Stimulated activated CD4-positive, alpha-beta T cell treated with anti-CD3 and anti-CD28 coated beads, TNF-alpha, amount 100 ng/mL, for 24 hours (primary cell): ENCODE data around the gene AGAP2.
"Not testable (repeated sequence)": the region's sequence is repeated elsewhere in the genome, so short reads cannot be mapped to it uniquely, and the experiment has no call there.

ENCODE experiments used
- DNase-seq, 3 experiments: peaks; one replicate each; pipeline ENCODE4 v3.0.0-alpha.2; 2020; ENCODE audit warnings: low read depth in 3 of 3

AGAP2 gene

GRCh38 chr12:57738661-57739237 is at the start of gene AGAP2:
Gene AGAP2, minus strand, starts transcription at chr12:57738742. Its CDS starts 496 bp downstream, at chr12:57738246.
- no peak for DNase-seq

DNA sequence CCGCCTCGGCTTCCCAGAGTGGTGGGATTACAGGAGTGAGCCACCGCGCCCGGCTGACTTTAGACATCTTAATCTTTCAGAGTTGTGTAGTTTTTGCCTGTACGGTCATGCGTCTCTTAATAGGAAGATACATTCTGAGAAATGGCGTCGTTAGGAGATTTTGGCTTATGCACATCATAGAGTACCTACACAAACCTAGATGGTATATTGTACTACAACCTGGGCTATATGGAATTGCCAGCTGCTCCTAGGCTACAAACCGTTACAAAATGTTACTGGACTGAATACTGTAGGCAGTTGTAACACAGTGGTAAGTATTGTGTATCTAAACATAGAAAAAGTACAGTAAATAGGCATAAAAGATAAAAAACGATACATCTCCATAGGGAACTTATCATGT is 45.3 kb upstream of the AGAP2 start:
- no peak for DNase-seq

GRCh38 chr12:57783466-57783801 is 44.9 kb upstream of the AGAP2 start:
- DNase-seq: no peak

DNA sequence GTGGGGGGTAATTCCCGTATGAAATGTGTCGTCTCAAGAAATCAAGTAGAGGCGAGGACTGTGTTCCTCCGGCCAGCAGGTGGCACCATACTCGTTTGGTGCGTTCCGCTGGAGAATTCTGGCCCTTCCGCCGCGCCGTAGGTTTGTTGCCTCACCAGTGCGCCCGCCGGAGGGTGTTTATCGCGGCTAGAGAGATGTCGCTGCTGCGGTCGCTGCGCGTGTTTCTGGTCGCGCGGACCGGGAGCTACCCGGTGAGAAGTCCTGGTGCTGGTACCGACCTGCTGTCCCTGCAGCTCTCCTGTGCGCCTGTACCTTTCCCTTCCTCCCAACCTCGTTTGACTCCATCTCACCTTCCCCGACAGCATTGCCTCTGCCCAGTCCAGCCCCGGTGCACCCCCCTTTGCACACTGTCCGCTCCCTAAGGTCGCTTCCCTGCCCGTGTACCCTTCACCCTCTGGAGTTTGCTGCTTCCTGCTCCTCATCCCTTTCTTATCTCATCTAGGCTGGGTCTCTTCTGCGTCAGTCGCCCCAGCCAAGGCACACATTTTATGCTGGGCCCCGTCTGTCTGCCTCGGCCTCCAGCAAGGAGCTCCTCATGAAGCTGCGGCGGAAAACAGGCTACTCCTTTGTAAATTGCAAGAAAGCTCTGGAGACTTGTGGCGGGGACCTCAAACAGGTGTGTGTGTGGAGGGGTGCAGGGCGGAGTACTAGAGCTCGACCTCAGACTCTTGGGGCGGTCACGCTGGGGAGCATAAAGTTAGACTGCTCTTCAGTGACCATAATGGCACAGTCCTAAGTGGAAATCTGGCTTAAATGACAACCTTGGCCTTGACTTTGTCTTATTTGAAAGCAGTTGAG is 44.3 kb upstream of the AGAP2 start, which contains the start of gene TSFM:
Gene TSFM, plus strand, starts transcription at position 180 of the 858 bp plus-strand sequence. Its CDS starts 15 bp downstream, at position 195.
- DNase-seq: peak; percentile 92 to 97 (median 96)

- DNase-seq: no peak
These were observed 43.7 kb upstream of the AGAP2 start for GRCh38 chr12:57782243-57782607.

DNA sequence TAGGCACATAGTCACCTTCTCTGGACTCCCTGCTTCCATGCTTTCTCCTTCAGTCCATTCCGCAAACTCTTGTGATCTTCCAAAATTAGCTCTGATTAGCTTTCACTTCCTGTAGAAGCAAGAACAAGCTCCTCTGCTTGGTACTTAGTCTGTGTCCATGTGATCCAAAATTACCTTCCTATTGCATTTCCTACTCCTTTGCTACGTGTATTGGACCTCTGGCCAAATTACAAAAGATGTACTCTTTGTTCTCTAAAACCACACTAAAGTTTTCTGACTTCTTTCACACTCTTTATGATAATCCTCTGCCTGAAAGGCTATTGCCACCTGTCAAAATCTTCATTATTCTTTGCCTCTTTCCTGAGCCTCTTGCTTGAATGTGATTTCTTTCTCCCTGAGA is 43.3 kb upstream of the AGAP2 start:
- no peak for DNase-seq

DNA sequence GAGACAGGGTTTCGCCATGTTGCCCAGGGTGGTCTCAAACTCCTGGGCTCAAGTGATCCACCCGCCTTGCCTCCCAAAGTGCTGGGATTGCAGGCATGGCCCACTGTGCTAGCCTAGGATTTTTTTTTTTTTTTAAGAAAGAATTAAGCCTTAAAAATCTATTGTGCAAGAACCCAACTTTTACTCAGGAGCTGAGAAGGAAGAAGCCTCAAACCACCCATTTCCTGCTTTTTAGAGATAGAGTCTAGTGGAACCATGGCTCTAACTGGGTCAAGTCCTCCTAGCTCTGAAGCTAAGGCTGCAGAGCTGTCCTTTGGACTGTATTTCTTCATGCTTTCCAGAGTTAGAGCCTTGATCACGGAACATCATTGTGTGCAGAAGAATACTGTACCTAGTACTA is 42.7 kb upstream of the AGAP2 start:
- DNase-seq: no peak

DNA sequence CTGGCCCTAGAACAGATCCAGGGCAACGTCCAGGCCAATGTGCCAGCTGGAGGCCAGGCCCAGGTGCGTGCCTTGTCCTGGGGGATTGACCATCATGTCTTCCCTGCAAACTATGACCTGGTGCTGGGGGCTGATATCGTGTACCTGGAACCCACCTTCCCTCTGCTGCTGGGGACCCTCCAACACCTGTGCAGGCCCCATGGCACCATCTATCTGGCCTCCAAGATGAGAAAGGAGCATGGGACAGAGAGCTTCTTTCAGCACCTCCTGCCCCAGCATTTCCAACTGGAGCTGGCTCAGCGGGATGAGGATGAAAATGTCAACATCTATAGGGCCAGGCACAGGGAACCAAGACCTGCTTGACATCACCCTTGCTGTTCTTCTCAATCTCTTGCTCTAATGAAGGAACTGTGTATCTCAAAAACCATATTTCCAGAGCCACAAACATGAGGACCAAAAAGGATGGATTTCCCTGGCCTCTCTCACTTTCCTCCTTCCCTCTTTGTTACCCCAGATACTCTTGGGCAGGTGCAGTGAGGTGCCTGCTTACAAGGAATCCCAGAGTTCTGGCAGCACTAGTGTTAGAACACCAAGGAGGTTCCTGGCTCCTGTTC is 41.8 kb upstream of the AGAP2 start:
- DNase-seq: no peak

GRCh38 chr12:57779736-57780135 is 41.2 kb upstream of the AGAP2 start:
- no peak for DNase-seq

- DNase-seq: no peak
These were observed 39.4 kb upstream of the AGAP2 start for GRCh38 chr12:57777911-57778310.

DNA sequence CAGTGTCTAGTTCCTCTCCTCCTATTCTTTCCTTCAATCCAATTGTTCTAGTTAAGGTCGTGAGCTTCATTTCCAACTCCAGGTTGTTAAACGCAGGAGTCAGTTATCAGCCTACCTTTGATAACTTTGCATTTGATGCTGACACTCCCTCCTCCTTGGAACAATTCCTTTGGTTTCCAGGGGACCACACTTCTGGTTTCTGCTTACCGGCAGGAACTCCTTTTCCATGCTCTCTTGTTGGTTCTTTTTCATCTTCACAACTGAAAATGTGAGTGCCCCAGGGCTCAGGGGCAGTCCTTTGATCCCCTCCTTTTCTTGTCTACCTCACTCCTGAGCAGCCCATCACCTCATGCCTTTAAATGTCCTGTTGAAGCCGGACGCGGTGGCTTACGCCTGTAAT is 38.8 kb upstream of the AGAP2 start:
- no peak for DNase-seq

- DNase-seq: no peak
These were observed 37.7 kb upstream of the AGAP2 start for GRCh38 chr12:57776247-57776587.

DNA sequence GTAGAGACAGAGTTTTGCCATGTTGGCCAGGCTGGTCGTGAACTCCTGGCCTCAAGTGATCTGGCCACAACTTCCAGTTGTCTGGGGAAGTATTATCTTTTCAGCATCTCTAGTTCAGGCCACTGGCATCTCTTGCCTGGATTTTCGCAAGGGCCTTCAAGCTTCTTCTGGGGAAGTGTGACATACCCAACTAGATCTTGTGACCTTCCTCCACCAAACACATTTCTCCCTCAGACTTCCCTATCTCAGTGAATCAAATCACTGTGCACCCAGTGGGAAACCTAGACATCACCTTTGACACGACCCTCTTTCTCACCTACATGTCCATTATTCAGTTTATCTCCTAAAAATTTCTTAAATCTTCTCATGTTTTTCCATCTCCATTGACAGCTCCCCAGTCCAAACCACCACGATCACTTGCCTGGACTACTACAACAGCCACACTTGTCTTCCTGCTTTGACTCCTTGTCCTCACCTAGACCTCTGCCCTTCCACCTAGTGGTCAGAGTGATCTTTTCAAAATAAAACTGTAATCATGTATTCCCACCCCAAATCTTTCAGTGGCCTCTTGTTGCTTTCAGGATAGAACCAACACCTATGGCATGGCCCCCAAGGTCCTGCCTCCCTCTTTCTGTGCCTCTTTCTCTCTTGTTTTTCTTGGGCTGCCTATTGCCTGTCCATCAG is 37.2 kb upstream of the AGAP2 start:
- no peak for DNase-seq

DNA sequence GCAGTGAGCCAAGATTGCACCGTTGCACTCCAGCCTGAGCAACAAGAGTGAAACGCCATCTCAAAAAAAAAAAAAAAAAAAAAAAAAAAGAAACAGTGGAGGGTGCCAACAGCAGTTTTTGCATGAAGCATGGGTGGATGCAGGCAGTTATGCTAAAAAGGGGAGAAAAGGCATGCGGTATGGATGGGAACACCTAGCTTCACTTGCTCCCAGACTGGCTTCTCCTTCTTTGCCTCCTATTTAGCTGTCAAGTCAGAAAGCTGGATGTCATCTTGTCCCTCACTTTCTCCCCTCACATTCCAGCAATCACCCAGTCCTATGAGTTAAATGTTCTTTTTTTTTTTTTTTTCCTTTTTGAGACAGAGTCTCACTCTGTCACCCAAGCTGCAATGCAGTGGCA is 36.5 kb upstream of the AGAP2 start:
- DNase-seq: no peak

GRCh38 chr12:57774634-57775033 is 36.1 kb upstream of the AGAP2 start:
- not testable (repeated sequence) for DNase-seq

GRCh38 chr12:57772429-57773322 is 34.1 kb upstream of the AGAP2 start, which contains the start of gene EEF1AKMT3:
Gene EEF1AKMT3, plus strand, starts transcription at chr12:57772614. Its CDS starts 111 bp downstream, at chr12:57772725.
- DNase-seq: peak in 1 of 3 experiments; percentile 36

DNA sequence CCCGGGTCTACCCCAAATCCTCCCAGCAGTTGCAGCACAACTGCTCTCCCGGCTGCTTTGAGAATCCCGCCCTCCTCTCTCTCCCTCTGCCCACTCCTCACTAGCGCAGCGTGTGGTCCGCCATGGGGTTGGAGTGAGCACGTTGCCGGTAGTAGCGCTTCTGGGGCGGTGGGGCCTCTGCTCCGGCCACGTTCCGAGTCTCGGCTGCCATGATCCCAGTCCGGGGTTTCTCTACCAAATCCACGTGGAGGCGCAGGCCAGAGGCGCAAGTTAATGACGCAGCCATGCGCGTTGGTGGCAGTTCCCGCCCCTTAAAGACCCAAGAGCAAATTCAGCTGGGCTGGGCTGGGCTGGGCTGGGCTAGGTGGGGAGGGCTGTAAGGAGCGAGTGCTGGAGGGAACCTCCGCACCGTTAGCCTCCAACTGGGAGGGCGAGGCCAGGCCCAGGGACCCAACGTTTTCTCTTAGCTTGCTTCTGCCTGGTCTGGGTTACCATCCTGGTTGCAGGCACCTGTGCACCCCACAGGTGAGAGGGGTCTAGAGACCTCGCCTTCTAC is 33.4 kb upstream of the AGAP2 start, which contains the start of gene METTL1:
Gene METTL1, minus strand, starts transcription at position 233 of the 556 bp plus-strand sequence. Its CDS starts 22 bp downstream, at position 211.
- DNase-seq: peak; percentile 86 to 95 (median 92)

- peak; percentile 86 to 94 (median 87) for DNase-seq
These were observed 32.8 kb upstream of the AGAP2 start for GRCh38 chr12:57771236-57771872.

DNA sequence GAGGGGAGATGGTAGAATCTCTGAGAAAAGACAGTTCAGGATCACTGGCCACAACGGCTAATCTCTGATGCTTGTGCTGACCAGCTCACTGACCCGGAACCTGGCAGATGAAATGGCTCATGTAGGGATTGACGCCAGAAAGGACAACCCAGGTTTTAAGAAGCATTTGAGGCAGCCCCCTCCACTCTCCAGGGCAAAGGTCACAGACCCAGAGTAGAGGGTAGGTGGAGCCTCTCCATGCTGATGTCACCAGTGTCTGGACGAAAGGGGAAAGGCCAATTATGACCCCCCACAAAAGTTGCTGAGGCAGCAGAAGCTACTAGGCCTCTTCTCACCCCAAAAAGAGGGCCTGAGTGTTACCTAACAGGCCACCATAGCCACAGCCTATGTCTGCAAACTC is 32.2 kb upstream of the AGAP2 start:
- DNase-seq: no peak

DNA sequence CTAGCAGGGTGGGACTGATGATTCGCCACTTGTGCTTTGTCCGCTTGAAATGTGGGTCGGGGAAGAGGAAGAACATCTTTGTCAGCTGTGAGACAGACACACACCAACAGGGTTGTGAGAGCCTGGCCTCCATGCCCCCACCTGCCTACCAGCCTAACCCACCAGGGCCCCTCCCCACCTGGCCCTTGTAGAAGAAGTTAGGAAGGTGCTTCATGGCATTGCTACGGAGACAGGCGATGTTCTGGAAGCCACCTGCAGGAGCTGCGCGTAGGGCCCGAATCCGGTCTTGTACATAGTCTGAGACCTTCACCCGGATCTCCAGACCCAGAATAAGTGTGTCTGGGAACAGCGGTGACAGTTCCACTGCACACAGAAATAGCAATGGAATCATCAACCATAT is 31.1 kb upstream of the AGAP2 start:
- DNase-seq: no peak
